IMR-90 (cell line): ENCODE measurements around the gene IGSF8. TPM values are rescaled to one million over a fixed set of nuclear protein-coding genes. Genes with fewer than 3 reads are reported as not detected.

Experiments used
- ATAC-seq: fragments of 200-7000 bp; cut with Tn5 transposase; 2 replicates; pipeline ENCODE4 v1.9.1; 2020; ENCODE audit warnings: low read depth, mild to moderate bottlenecking, moderate library complexity
- BruUV-seq: library from RNA; stranded (reverse); fragments of 400-500 nt; replicated peaks from 2 replicates; lab custom pipeline; 2021; lab: Mats Ljungman, UMichigan
- CTCF ChIA-PET: fragments of 300-600 bp; formaldehyde crosslinking; extraction: SDS; loops from one replicate; lab custom pipeline; 2021; ENCODE audit warnings: antibody characterized with exemption; lab: Yijun Ruan, JAX
- POLR2A ChIA-PET: fragments of 300-600 bp; sonication (Branson Sonifier 250); formaldehyde crosslinking; loops from one replicate; lab custom pipeline; 2022; ENCODE audit warnings: antibody characterized with exemption; ENCODE audit not compliant: unreplicated experiment; lab: Charles Lee
- DNase-seq: peaks from one replicate; pipeline ENCODE4 v3.0.0; 2013
- H2AFZ ChIP-seq: replicated peaks from 2 replicates; pipeline ENCODE3; 2013; ENCODE audit warnings: low read length, mild to moderate bottlenecking; ENCODE audit not compliant: poor library complexity
- H2AK5ac ChIP-seq: 2 replicates; pipeline ENCODE4 v1.6.1; 2013; ENCODE audit warnings: low read depth, low read length, inconsistent platforms
- H2AK9ac ChIP-seq: replicated peaks from 2 replicates; pipeline ENCODE3; 2013; ENCODE audit warnings: mild to moderate bottlenecking, low read depth, low read length, moderate library complexity; ENCODE audit not compliant: poor library complexity
- H2BK120ac ChIP-seq: 2 replicates; pipeline ENCODE4 v1.6.1; 2013; ENCODE audit warnings: low read depth, low read length, inconsistent platforms
- H2BK15ac ChIP-seq: 3 replicates; pipeline ENCODE4 v1.6.1; 2013; ENCODE audit warnings: low read depth, low read length, inconsistent platforms
- H2BK20ac ChIP-seq: 2 replicates; pipeline ENCODE4 v1.6.1; 2013; ENCODE audit warnings: low read depth, mild to moderate bottlenecking, inconsistent platforms, low read length, moderate library complexity
- H2BK5ac ChIP-seq: 2 replicates; pipeline ENCODE4 v1.6.1; 2013; ENCODE audit warnings: mild to moderate bottlenecking, low read depth, low read length, inconsistent platforms; ENCODE audit not compliant: poor library complexity, severe bottlenecking
- H3K14ac ChIP-seq: replicated peaks from 2 replicates; pipeline ENCODE4 v1.6.1; 2013; ENCODE audit warnings: low read depth, low read length, inconsistent platforms
- H3K18ac ChIP-seq: 2 replicates; pipeline ENCODE4 v1.6.1; 2013; ENCODE audit warnings: low read depth, low read length, control low read depth
- H3K23ac ChIP-seq: 2 replicates; pipeline ENCODE4 v1.6.1; 2013; ENCODE audit warnings: low read depth, low read length, inconsistent platforms
- H3K27ac ChIP-seq: 2 replicates; pipeline ENCODE4 v1.5.1; 2013; ENCODE audit warnings: mild to moderate bottlenecking, control low read depth, low read length; ENCODE audit not compliant: insufficient read depth
- H3K27me3 ChIP-seq: 2 replicates; pipeline ENCODE4 v1.6.1; 2013; ENCODE audit warnings: low read length; ENCODE audit not compliant: control insufficient read depth, insufficient read depth
- H3K36me3 ChIP-seq: 2 replicates; pipeline ENCODE4 v1.6.1; 2013; ENCODE audit warnings: low read length, mixed read lengths; ENCODE audit not compliant: control insufficient read depth, insufficient read depth
- H3K4ac ChIP-seq: 2 replicates; pipeline ENCODE4 v1.6.1; 2013; ENCODE audit warnings: low read depth, low read length, inconsistent platforms
- H3K4me1 ChIP-seq: 2 replicates; pipeline ENCODE4 v1.6.1; 2013; ENCODE audit warnings: low read length, mixed read lengths; ENCODE audit not compliant: control insufficient read depth, insufficient read depth
- H3K4me2 ChIP-seq: 2 replicates; pipeline ENCODE4 v1.6.1; 2013; ENCODE audit warnings: low read depth, mild to moderate bottlenecking, control low read depth, low read length, moderate library complexity
- H3K4me3 ChIP-seq: 2 replicates; pipeline ENCODE4 v1.5.1; 2013; ENCODE audit warnings: low read depth, mild to moderate bottlenecking, control low read depth, low read length, moderate library complexity; ENCODE audit not compliant: insufficient read depth
- H3K56ac ChIP-seq: 2 replicates; pipeline ENCODE4 v1.6.1; 2013; ENCODE audit warnings: low read length, inconsistent platforms; ENCODE audit not compliant: insufficient read depth; ENCODE audit errors: extremely low read depth
- H3K79me1 ChIP-seq, 2 experiments: 2 replicates each; pipeline ENCODE4 v1.6.1; 2013; ENCODE audit warnings: low read length in 2 of 2, inconsistent platforms in 1 of 2, low read depth in 1 of 2
- H3K9ac ChIP-seq: 2 replicates; pipeline ENCODE4 v1.6.1; 2013; ENCODE audit warnings: low read depth, low read length, control low read depth
- H3K9me1 ChIP-seq: 2 replicates; pipeline ENCODE4 v1.6.1; 2013; ENCODE audit warnings: low read length, inconsistent platforms; ENCODE audit not compliant: insufficient read depth
- H3K9me3 ChIP-seq: 2 replicates; pipeline ENCODE4 v1.6.1; 2013; ENCODE audit warnings: low read length; ENCODE audit not compliant: control insufficient read depth, insufficient read depth
- H4K20me1 ChIP-seq: 2 replicates; pipeline ENCODE4 v1.6.1; 2013; ENCODE audit warnings: low read length, inconsistent platforms; ENCODE audit not compliant: insufficient read depth
- H4K5ac ChIP-seq: 2 replicates; pipeline ENCODE4 v1.6.1; 2013; ENCODE audit warnings: mild to moderate bottlenecking, low read depth, low read length, control low read depth
- H4K8ac ChIP-seq, 2 experiments: 2 replicates each; pipeline ENCODE4 v1.6.1; 2013; ENCODE audit warnings: low read depth in 2 of 2, low read length in 2 of 2, control low read depth in 1 of 2, inconsistent platforms in 1 of 2
- H4K91ac ChIP-seq: 2 replicates; pipeline ENCODE4 v1.6.1; 2013; ENCODE audit warnings: low read depth, low read length, inconsistent platforms; ENCODE audit not compliant: insufficient read depth
- BHLHE40 ChIP-seq: fragments of 150-350 bp; IDR thresholded peaks from 2 replicates; pipeline ENCODE4 v1.6.1; 2016; ENCODE audit warnings: mild to moderate bottlenecking, low read depth, low read length
- CEBPB ChIP-seq: IDR thresholded peaks from 2 replicates; pipeline ENCODE4 v1.6.1; 2012; ENCODE audit warnings: low read depth, low read length, improper control_type of control experiment
- CHD1 ChIP-seq: IDR thresholded peaks from 2 replicates; pipeline ENCODE4 v1.6.1; 2012; ENCODE audit warnings: low read depth, low read length, improper control_type of control experiment
- CTCF ChIP-seq: conservative IDR thresholded peaks from 2 replicates; pipeline ENCODE4 v1.5.1; 2012; ENCODE audit warnings: mild to moderate bottlenecking, low read depth, low read length, improper control_type of control experiment
- ELK1 ChIP-seq: fragments of 150-350 bp; IDR thresholded peaks from 2 replicates; pipeline ENCODE4 v1.6.1; 2016; ENCODE audit warnings: low read depth, mild to moderate bottlenecking, low read length, moderate library complexity, borderline replicate concordance
- FOS ChIP-seq: fragments of 150-350 bp; IDR thresholded peaks from 2 replicates; pipeline ENCODE4 v1.6.1; 2016; ENCODE audit warnings: low read depth, low read length
- MAFK ChIP-seq: IDR thresholded peaks from 2 replicates; pipeline ENCODE4 v1.6.1; 2012; ENCODE audit warnings: low read depth, low read length, improper control_type of control experiment
- MAZ ChIP-seq: IDR thresholded peaks from 2 replicates; pipeline ENCODE4 v1.6.1; 2012; ENCODE audit warnings: low read depth, mild to moderate bottlenecking, low read length, improper control_type of control experiment, moderate library complexity, borderline replicate concordance
- MXI1 ChIP-seq: IDR thresholded peaks from 2 replicates; pipeline ENCODE4 v1.6.1; 2012; ENCODE audit warnings: low read depth, mild to moderate bottlenecking, low read length, moderate library complexity, borderline replicate concordance
- NFE2L2 ChIP-seq: fragments of 150-350 bp; IDR thresholded peaks from 2 replicates; pipeline ENCODE4 v1.6.1; 2016; ENCODE audit warnings: low read depth, mild to moderate bottlenecking, low read length
- POLR2A ChIP-seq: IDR thresholded peaks from 2 replicates; pipeline ENCODE4 v1.6.1; 2012; ENCODE audit warnings: mild to moderate bottlenecking, low read depth, low read length
- RAD21 ChIP-seq: IDR thresholded peaks from 2 replicates; pipeline ENCODE4 v1.6.1; 2012; ENCODE audit warnings: low read length, improper control_type of control experiment
- RCOR1 ChIP-seq: IDR thresholded peaks from 2 replicates; pipeline ENCODE4 v1.6.1; 2012; ENCODE audit warnings: mild to moderate bottlenecking, low read length, improper control_type of control experiment; ENCODE audit not compliant: insufficient replicate concordance
- RFX5 ChIP-seq: IDR thresholded peaks from 2 replicates; pipeline ENCODE4 v1.8.0; 2012; ENCODE audit warnings: low read depth, mild to moderate bottlenecking, low read length, moderate library complexity
- SMC3 ChIP-seq: fragments of 150-350 bp; IDR thresholded peaks from 2 replicates; pipeline ENCODE4 v1.6.1; 2016; ENCODE audit warnings: low read depth, mild to moderate bottlenecking, antibody characterized with exemption, low read length, moderate library complexity
- WGBS, 2 experiments: methylation state at CpG; one replicate each; pipeline versions ENCODE4 v1.1.5 to v1.1.7; 2013; ENCODE audit warnings: missing lambda C conversion rate in 2 of 2; ENCODE audit not compliant: insufficient read length in 1 of 2; ENCODE audit errors: extremely low coverage in 2 of 2; 5-methylcytosine and 5-hydroxymethylcytosine counted together
- dilution Hi-C: fragments of 300-500 bp; cut with HindIII; formaldehyde crosslinking; loops from one replicate; pipeline ENCODE4 v1.14.3; 2018; ENCODE audit warnings: low sequenced_read_pairs; ENCODE audit not compliant: unreplicated experiment
- in situ Hi-C: fragments of 300-500 bp; cut with MboI; formaldehyde crosslinking; loops from 3 replicates; pipeline ENCODE4 v1.14.3; 2019; ENCODE audit warnings: low sequenced_read_pairs, inconsistent platforms, mixed read lengths
- intact Hi-C: fragments of 100-400 bp; cut with micrococcal nuclease; formaldehyde crosslinking; loops from 2 replicates; pipeline ENCODE4 v1.10.0; 2022
- polyA plus RNA-seq, 3 experiments: library from polyadenylated mRNA; depleted of rRNA; stranded (reverse); fragments of >200 nt; gene quantifications; 2 replicates each; pipeline ENCODE4 v1.2.3, GENCODE V29; 2012; ENCODE audit warnings: low replicate concordance in 1 of 3
- total RNA-seq: library from RNA; depleted of rRNA; stranded (reverse); fragments of >200 nt; gene quantifications from 2 replicates; pipeline ENCODE4 v1.2.3, GENCODE V29; 2012
- TF ChIP-seq, protein P1 (sequence below): fragments of 150-350 bp; IDR thresholded peaks from 2 replicates; pipeline ENCODE4 v1.6.1; 2017; ENCODE audit warnings: mild to moderate bottlenecking, antibody characterized with exemption, low read length, low read depth

IGSF8 gene
- total and polyA plus RNA-seq, 2 of the 4 experiments (the other 2 are of a cell fraction), result 8.8 to 25.2 TPM

DNA sequence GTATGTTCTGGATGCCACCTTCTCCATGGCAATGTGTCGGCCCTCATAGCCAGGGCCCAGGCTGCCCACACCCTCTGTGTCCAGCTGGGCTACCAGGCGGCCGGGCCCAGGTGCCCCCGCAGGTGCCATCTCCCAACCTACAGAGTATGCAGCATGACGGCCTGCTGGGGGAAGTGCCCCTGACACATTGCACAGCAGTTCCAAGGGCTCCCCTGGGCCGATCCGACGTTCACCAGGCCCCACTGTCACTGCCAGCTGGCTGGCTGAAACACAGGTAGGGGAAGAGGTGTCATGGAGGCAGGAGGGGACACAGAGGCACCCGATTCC is 5.4 kb downstream of the IGSF8 start:
- TF ChIP-seq RFX5 (no peak), NFE2L2 (no peak), MXI1 (no peak), FOS (no peak), SMC3 (no peak), ELK1 (no peak), MAFK (no peak), CHD1 (no peak), CTCF (no peak), MAZ (no peak), POLR2A (no peak), RAD21 (no peak), RCOR1 (no peak), BHLHE40 (no peak), CEBPB (no peak)
- TF ChIP-seq, protein P1, sequence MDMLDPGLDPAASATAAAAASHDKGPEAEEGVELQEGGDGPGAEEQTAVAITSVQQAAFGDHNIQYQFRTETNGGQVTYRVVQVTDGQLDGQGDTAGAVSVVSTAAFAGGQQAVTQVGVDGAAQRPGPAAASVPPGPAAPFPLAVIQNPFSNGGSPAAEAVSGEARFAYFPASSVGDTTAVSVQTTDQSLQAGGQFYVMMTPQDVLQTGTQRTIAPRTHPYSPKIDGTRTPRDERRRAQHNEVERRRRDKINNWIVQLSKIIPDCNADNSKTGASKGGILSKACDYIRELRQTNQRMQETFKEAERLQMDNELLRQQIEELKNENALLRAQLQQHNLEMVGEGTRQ, result no peak
- H3K4me1 ChIP-seq, result peaks cover 5% of the 10 kb centered on the region
- no peaks in the 10 kb centered on the region for H3K9me3 ChIP-seq
- no peak overlapping the region for H4K91ac ChIP-seq
- intact Hi-C loops, result no loop called here
- no peak overlapping the region for H2AFZ ChIP-seq
- ChIA-PET CTCF (no interaction called here), POLR2A (no interaction called here)
- H3K4me3 ChIP-seq, result no peak overlapping the region
- H2AK5ac ChIP-seq, result no peak overlapping the region
- no peak overlapping the region for H2BK15ac ChIP-seq
- H3K27ac ChIP-seq, result no peak overlapping the region
- H3K27me3 ChIP-seq, result no peaks in the 10 kb centered on the region
- DNase-seq (no peak), ATAC-seq (no peak)
- no peak overlapping the region for H2BK5ac ChIP-seq
- H4K8ac ChIP-seq, result no peak overlapping the region
- dilution Hi-C loops, result no loop called here
- 0 out of 2 replicates have a peak, but pooled peaks cover 5% of the 10 kb centered on the region for H4K20me1 ChIP-seq
- no peak overlapping the region for H3K4ac ChIP-seq
- no TSS peak for BruUV-seq
- H2AK9ac ChIP-seq, result no peak overlapping the region
- no peak overlapping the region for H4K5ac ChIP-seq
- in situ Hi-C loops, result loop anchor here (10.0 kb wide), 1 partner anchor 262 kb away; no protein-coding TSS in a partner anchor
- H3K9me1 ChIP-seq, result no peaks in the 10 kb centered on the region
- H2BK120ac ChIP-seq, result no peak overlapping the region
- no peak overlapping the region for H3K23ac ChIP-seq
- no peak overlapping the region for H3K14ac ChIP-seq
- no peak overlapping the region for H3K9ac ChIP-seq
- 89% methylated on average over 3 of the region's 9 CpGs; no CpG with 5 or more reads in 1 of the 2 experiments for WGBS, 2 experiments
- no peak overlapping the region for H3K56ac ChIP-seq
- peaks cover 8% of the 10 kb centered on the region for H3K36me3 ChIP-seq
- no peak overlapping the region for H2BK20ac ChIP-seq
- peaks cover 0 to 20% of the 10 kb centered on the region in 2 experiments; a peak in 3 of 4 replicates for H3K79me1 ChIP-seq
- H3K18ac ChIP-seq, result no peak overlapping the region
- H3K4me2 ChIP-seq, result no peak overlapping the region
